Lower lobe of right lung (tissue), 2 donors: ENCODE data around the gene GOLGA7B. TPM values are rescaled to one million over a fixed set of nuclear protein-coding genes. Genes with fewer than 3 reads are reported as not detected.

Experiments
- ATAC-seq, 2 donors: fragments of 200-7000 bp; cut with Tn5 transposase; one replicate each; pipeline ENCODE4 v1.9.1; 2020 to 2022; ENCODE audit warnings: mild to moderate bottlenecking in 2 of 2, moderate library complexity in 2 of 2
- DNase-seq: peaks from one replicate; pipeline ENCODE4 v3.0.0-alpha.2; 2020
- H3K27ac ChIP-seq: fragments of 200-600 bp; one replicate; pipeline ENCODE4 v1.8.0; 2022
- H3K27me3 ChIP-seq: fragments of 200-600 bp; one replicate; pipeline ENCODE4 v1.8.0; 2022; ENCODE audit warnings: low read depth
- H3K36me3 ChIP-seq: fragments of 200-600 bp; one replicate; pipeline ENCODE4 v1.8.0; 2022; ENCODE audit warnings: mild to moderate bottlenecking
- H3K4me1 ChIP-seq: fragments of 200-600 bp; one replicate; pipeline ENCODE4 v1.8.0; 2022
- H3K4me3 ChIP-seq: fragments of 200-600 bp; one replicate; pipeline ENCODE4 v1.8.0; 2022; ENCODE audit warnings: mild to moderate bottlenecking
- H3K9me3 ChIP-seq: fragments of 200-600 bp; one replicate; pipeline ENCODE4 v1.8.0; 2022
- intact Hi-C: fragments of 100-400 bp; cut with DNase I; formaldehyde crosslinking; loops from one replicate; pipeline ENCODE4 v1.11.0; 2022
- total RNA-seq: library from RNA; stranded (reverse); fragmentation: NEBNext Ultra II Directional; extraction: Animal tissue kit (Norgen Biotek cat#: 25700); gene quantifications from one replicate; pipeline ENCODE4 v1.2.1, GENCODE V29; 2021
- TF ChIP-seq, protein P1 (sequence below): fragments of 200-600 bp; IDR thresholded peaks from one replicate; pipeline ENCODE4 v1.8.0; 2022; ENCODE audit warnings: antibody characterized with exemption, mild to moderate bottlenecking
- donor health status: DM: no; HTN: yes; CAD: no; lungs with severe emphysema.

The GOLGA7B gene
- total RNA-seq, 1 donor from 2014 or later, result 1.0 TPM

DNA sequence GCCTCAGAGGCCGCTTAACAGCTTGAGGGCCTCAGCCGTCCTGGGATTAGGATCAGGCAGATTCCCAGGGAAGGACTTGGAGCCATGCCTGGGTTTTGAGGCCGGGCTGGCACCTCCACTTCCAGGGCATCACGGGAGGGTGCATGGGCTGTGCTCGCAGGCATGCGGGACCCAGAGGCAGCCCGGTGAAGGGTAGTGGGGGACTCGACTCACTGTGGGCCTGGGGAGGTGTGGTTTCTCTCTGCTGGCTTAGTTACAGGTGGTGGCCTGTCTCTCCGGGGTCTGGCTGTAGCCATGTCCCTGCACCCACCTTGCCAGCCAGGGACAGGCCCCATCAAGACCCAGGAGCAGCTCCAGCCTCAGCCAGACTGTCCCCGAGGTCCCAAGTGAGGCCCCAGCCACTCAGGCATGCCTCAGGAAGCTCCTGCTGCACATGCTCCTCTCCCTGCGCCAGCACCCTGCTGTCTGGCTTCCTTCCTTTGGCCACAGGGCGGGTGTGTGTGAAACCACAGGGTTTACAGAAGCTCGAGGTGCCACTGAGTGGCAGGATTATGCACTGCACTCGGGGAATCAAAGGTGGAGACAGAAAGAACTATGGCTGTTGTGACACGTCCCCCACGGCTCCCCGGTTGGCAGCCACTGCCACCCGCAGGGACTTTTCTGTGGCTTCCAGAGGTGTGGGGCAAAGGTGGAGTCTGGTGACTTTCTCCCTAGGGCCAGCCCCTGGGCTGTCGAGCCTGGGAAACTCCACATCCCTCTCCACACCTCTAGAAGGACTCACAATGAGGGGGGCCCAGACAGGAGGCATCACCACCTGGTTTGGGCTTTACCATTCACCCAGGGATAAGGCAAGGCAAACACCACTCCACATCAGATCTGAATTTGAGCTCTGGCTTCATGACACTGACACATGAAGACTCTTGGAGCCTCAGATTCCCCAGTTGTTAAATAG, 19.7 kb downstream of the GOLGA7B start:
- intact Hi-C loops, result no loop called here
- Histone ChIP-seq H3K9me3 (no peaks in the 10 kb centered on the region), H3K27me3 (peaks cover 12% of the 10 kb centered on the region), H3K4me3 (no peak overlapping the region), H3K36me3 (no peaks in the 10 kb centered on the region), H3K27ac (no peak overlapping the region), H3K4me1 (peaks cover 13% of the 10 kb centered on the region)
- DNase-seq, result peak; percentile 90
- TF ChIP-seq, protein P1, sequence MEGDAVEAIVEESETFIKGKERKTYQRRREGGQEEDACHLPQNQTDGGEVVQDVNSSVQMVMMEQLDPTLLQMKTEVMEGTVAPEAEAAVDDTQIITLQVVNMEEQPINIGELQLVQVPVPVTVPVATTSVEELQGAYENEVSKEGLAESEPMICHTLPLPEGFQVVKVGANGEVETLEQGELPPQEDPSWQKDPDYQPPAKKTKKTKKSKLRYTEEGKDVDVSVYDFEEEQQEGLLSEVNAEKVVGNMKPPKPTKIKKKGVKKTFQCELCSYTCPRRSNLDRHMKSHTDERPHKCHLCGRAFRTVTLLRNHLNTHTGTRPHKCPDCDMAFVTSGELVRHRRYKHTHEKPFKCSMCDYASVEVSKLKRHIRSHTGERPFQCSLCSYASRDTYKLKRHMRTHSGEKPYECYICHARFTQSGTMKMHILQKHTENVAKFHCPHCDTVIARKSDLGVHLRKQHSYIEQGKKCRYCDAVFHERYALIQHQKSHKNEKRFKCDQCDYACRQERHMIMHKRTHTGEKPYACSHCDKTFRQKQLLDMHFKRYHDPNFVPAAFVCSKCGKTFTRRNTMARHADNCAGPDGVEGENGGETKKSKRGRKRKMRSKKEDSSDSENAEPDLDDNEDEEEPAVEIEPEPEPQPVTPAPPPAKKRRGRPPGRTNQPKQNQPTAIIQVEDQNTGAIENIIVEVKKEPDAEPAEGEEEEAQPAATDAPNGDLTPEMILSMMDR, result peak; percentile 78
- peak; percentile 95 to 96 for ATAC-seq

- H3K36me3 ChIP-seq, result no peaks in the 10 kb centered on the region
- no peak overlapping the region for H3K27ac ChIP-seq
- no peak for ATAC-seq
Observed at GRCh38 chr10:97870990-97871389, 21.3 kb downstream of the GOLGA7B start.

GRCh38 chr10:97873569-97873968, 23.9 kb downstream of the GOLGA7B start:
- ATAC-seq, result no peak
- no peak for DNase-seq

More at GRCh38 chr10:97870990-97871389, 21.3 kb downstream of the GOLGA7B start:
- Histone ChIP-seq H3K4me3 (no peak overlapping the region), H3K9me3 (no peaks in the 10 kb centered on the region), H3K4me1 (peaks cover 13% of the 10 kb centered on the region), H3K27me3 (peaks cover 12% of the 10 kb centered on the region)
- no peak for DNase-seq
- intact Hi-C loops, result no loop called here
- TF ChIP-seq, protein P1, result no peak

DNA sequence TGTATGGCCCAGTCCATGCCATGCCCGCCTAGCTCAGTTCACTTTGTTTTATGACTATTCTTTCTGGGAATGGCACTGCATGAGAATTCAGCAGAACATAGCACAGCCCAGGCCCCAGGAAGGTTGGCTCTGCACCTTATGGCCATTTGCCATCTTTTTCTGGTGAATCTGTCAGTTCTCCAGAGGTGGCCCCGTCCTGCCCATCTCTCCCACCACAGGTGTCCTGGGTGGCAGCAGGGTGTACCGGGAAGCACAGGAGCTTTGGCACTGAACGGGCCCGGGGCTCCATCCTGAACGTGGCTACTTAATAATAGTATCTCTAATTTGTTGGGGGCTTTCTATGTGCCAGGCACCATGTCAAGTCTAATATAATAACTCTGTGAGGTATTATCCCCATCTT, 24.7 kb downstream of the GOLGA7B start:
- TF ChIP-seq, protein P1, result no peak

More at GRCh38 chr10:97873569-97873968, 23.9 kb downstream of the GOLGA7B start:
- no peak overlapping the region for H3K4me3 ChIP-seq
- H3K9me3 ChIP-seq, result no peaks in the 10 kb centered on the region
- intact Hi-C loops, result no loop called here
- peaks cover 13% of the 10 kb centered on the region for H3K4me1 ChIP-seq
- H3K27me3 ChIP-seq, result no peaks in the 10 kb centered on the region
- no peaks in the 10 kb centered on the region for H3K36me3 ChIP-seq
- H3K27ac ChIP-seq, result no peak overlapping the region
- TF ChIP-seq, protein P1, result no peak

DNA sequence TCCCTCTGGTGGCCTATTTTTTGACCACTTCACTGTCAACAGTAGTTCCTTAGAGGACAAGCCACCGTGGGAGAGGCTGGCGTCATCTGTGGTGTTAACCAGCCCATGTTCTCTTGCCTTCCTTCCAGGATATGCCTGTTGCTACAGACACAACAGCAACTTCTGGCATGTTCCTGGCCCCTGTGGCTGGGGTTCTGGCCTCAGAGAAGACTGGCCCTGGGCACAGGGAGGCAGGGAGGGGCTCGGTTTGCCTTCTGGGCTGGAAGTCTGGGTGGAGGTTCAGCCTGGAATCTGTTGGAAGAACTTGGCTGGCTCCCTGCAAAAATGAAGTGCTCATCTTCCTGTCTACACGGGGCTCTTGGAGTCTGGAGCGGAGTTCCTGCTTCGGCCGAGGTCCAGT, 25.7 kb downstream of the GOLGA7B start:
- no peaks in the 10 kb centered on the region for H3K9me3 ChIP-seq
- ATAC-seq (no peak), DNase-seq (no peak)
- TF ChIP-seq, protein P1, result no peak
- H3K27me3 ChIP-seq, result no peaks in the 10 kb centered on the region
- H3K4me3 ChIP-seq, result no peak overlapping the region
- H3K27ac ChIP-seq, result no peak overlapping the region
- no peaks in the 10 kb centered on the region for H3K36me3 ChIP-seq
- intact Hi-C loops, result no loop called here
- H3K4me1 ChIP-seq, result no peaks in the 10 kb centered on the region

More for the DNA sequence above, 24.7 kb downstream of the GOLGA7B start:
- no peaks in the 10 kb centered on the region for H3K9me3 ChIP-seq
- no peak for DNase-seq
- intact Hi-C loops, result no loop called here
- no peak for ATAC-seq
- H3K36me3 ChIP-seq, result no peaks in the 10 kb centered on the region
- H3K4me3 ChIP-seq, result no peak overlapping the region
- H3K27ac ChIP-seq, result no peak overlapping the region
- peaks cover 7% of the 10 kb centered on the region for H3K4me1 ChIP-seq
- H3K27me3 ChIP-seq, result no peaks in the 10 kb centered on the region
